GM18870 (cell line): ENCODE measurements around the gene MYL9.
"Not testable (repeated sequence)": the region's sequence is repeated elsewhere in the genome, so short reads cannot be mapped to it uniquely, and the experiment has no call there.

ENCODE experiments used
- ATAC-seq: cut with Tn5 transposase; IDR thresholded peaks from one replicate; pipeline ENCODE4 v1.9.1; 2021; ENCODE audit warnings: moderate library complexity; ENCODE audit not compliant: unreplicated experiment

MYL9 gene

GRCh38 chr20:36548704-36549627, 7.6 kb downstream of the MYL9 start:
- ATAC-seq = no peak

- no peak for ATAC-seq
Observed at GRCh38 chr20:36549628-36549941, 8.3 kb downstream of the MYL9 start.

DNA sequence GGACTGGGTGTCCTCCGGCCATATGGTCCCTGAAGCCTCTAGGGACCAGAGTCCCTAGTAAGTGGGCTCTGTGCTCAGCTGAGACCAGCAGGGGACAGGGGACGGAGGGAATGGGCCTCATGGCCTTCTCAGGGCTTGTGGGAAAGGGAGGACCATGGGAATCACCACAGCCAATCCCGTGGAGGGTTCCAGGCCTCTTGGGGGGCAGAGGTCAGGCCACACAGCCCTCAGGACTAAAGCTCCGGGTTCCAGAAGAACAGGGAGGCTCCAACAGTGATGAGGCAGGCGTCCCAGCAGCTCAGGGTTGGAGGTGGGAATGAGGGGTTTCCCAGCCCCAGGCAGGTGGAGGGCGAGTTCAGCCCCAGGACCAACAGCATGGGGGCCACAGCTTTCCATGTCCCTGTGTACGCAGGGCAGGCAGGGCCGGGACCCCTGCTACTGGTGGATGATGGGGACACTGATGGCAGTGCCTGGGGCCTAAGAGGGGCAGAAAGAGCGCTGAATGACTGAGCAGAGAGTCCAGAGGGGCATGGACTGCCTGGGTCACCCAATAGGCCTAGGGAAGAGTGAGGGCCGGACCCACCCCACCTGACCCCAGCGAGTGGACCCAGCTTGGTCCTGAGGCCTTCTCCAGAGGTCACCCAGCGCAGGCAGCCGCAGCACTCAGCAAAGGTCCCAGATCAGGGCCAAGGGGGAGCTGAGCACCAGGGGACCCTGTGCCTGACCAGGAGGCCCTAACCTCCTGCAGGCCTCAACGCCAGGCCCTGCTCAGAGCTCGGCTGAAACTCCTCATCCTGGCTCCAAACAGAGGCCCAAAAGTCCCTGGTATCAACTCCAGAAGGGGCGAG, 8.8 kb downstream of the MYL9 start:
- no peak for ATAC-seq

DNA sequence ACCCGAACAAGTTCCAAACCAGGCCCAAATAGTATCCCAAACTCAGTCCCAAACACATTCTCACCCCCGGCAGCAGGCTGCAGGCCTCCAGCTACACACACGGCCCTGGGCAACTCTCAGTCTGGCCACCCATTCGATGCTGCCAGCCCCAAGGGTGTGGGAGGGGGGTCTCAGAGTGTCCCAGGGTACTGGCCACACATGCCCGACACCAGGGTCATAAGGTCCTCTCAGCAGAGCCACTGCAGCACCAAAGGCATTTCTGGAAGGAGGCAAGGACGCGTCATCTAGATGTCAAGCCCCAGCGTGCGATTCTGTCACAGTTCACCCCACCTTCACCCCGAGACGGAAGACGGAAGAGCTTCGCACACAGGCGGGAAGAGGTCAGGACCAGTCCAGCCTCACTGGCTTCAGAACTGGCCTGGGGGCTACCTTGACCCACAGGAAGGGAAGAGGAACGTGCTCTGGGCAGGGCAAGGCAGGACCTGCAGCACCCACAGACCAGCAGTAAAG, 9.5 kb downstream of the MYL9 start:
- no peak for ATAC-seq

DNA sequence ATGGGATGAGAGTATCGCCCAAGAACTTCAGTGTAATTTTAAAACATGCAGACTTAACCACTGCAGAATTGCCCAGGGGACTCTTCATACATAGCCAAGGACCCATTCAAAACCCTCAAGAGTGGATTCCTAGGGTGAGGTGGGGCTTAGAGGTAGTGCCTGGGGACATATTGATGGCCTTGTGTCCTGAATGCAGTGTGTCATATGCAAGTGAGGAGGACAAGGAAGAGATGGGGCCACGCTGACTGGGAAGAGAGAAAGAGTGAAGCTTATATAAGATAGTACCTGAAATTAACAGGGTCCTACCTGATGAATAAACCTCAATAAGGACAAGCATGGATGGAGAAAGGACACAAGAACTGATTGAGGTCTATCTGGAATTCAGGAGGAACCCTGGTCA, 13.9 kb downstream of the MYL9 start:
- no peak for ATAC-seq

DNA sequence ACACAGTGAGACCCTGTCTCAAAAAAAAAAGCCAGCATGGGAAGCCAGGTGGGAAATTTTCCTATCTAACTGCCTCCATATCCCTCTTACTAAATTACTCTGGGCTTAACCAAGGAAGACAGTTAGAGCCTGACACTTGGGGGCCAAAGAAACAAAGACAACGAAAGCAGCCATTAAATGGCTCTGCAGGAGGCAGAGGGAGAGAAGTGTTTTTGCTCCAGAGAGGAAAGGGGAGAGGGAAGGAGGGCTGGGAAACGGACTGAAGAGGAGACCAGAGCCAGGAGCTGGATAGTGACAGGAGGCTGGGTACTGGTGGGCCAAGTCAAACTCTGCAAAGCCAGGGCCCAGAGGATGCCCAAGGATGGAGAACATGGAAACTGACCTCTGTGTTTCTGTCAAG, 21.4 kb downstream of the MYL9 start:
- no peak for ATAC-seq

- no peak for ATAC-seq
Observed at GRCh38 chr20:36563374-36563773, 22.1 kb downstream of the MYL9 start.

GRCh38 chr20:36564078-36564725, 22.9 kb downstream of the MYL9 start:
- not testable (repeated sequence) for ATAC-seq

- ATAC-seq = not testable (repeated sequence)
Observed at GRCh38 chr20:36564726-36565121, 23.4 kb downstream of the MYL9 start.

- no peak for ATAC-seq
Observed at GRCh38 chr20:36565520-36565919, 24.2 kb downstream of the MYL9 start.

DNA sequence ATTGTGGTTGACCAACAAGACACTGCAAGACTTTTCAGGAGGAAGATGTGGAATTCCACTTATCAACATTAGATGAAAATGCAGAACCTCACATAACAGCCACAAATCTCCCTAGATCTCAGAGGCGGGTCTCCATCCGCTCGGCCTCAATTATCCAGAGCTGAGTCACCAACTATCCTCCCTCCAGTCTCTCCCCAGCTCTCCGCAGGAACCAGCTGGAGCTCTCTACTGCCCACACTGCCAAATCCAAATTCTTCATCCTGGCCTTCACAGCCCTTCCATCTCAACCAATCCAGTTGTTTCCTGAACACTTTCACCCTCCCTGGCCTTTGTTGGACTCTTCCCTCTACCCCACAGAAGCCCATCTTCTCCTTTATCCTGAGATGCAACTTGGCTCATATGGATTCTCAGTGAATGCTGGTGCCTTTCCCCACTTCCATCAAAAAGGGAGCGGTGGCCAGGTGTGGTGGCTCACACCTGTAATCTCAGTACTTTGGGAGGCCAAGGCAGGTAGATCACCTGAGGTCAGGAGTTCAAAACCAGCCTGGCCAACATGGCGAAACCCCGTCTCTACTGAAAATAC, 28.6 kb downstream of the MYL9 start:
- no peak for ATAC-seq

- no peak for ATAC-seq
Observed at GRCh38 chr20:36571564-36572504, 30.5 kb downstream of the MYL9 start.

DNA sequence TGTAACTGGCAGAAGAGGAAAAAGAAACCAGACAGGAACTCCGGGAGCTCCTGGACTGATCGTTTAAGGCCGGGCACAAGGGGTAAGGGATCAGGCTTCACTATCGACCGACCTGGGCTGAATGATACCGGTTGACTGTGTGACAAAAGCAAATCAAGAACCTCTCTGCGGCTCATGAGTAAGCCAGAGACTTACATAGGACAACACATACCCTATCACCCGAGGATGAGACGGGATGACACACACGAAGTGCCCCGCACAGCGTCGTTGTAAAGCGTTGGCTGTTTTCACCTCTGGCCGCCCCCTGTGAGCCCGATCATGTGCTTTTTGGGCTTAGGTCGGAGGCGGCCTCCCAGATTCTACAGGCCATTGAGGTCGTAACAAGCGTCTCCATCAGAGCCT, 31.4 kb downstream of the MYL9 start:
- ATAC-seq = peak; percentile 11

DNA sequence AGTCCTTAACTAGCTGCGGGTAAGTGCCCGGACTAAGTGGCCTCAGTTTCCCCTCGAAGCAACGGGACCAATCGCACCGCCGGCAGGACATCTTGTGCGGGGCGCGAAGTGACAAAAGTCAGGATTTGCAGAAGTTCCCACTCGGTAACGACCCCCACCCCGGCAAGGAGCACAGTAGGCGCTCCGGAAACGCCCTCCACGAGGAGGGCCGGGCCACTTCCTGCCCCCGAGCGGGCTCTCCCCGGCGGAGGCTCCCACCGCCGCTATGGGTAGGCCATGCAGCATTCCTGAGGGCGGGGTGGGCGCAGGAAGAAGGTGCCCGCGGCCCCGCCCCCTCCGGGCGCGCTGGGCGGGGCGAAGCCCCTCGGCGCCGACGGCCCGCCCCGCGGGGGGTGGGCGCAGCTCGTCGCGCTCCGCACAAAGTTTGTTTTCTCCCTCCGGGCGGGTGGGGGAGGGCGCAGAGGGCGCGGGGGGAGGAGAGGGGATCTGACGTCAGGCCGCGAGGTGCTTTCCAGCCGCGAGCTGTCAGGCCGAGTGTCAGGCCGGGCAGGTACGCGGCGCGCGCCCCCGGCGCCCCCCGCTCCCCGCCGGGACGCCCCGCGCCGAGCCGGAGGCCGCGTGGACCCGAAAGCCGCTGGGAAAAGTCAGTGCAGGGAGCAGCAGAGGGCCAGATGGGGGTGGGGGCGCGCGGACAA, 31.9 kb downstream of the MYL9 start, which contains the start of gene TGIF2:
Gene TGIF2, plus strand, starts transcription at position 495 of the 695 bp plus-strand sequence. CDS start 5,178 bp downstream, outside the sequence.
- ATAC-seq = peak; percentile 36

GRCh38 chr20:36573798-36574365, 32.6 kb downstream of the MYL9 start:
- ATAC-seq = no peak

- ATAC-seq = no peak
Observed at GRCh38 chr20:36574366-36575135, 33.2 kb downstream of the MYL9 start.

DNA sequence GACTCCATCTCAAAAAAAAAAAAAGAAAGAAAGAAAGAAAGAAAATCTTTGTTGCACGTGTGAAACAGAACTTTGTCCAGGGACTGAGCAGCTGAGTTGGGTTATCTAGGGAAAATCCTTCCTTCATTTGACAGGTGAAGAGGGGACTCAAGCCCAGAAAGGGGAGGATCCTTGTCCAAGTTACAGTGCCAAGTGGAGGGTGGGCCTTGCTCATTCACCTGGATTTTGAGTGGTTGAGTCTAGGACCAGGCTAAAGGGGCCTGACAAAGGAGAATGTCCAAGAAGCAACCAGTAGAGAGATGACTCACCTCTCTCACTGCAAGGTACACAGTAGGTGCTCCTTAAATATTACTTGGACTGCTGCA, 34.7 kb downstream of the MYL9 start:
- no peak for ATAC-seq
